ENCODE results near the gene GLP1R. TPM values are rescaled to one million over a fixed set of nuclear protein-coding genes. Genes with fewer than 3 reads are reported as not detected.

The GLP1R gene
- total RNA-seq, 1 experiment from 2014 or later, result not detected

DNA sequence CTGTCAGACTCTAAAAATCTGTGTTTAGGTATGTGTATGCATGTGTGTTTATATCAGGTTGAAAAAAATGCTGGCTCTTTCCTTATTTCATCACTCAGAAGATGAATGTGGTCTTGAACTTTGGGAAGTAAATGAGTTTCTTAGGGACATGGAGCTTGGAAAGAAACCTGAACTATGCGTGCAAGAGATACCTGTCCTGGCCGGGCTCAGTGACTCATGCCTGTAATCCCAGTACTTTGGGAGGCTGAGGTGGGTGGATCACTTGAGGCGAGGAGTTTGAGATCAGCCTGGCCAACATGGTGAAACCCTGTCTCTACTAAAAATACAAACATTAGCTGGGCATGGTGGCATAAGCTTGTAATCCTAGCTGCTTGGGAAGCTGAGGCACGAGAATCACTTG lies 4.4 kb upstream of the GLP1R start:
- no peak for DNase-seq (ENCODE audit: low read depth)

DNA sequence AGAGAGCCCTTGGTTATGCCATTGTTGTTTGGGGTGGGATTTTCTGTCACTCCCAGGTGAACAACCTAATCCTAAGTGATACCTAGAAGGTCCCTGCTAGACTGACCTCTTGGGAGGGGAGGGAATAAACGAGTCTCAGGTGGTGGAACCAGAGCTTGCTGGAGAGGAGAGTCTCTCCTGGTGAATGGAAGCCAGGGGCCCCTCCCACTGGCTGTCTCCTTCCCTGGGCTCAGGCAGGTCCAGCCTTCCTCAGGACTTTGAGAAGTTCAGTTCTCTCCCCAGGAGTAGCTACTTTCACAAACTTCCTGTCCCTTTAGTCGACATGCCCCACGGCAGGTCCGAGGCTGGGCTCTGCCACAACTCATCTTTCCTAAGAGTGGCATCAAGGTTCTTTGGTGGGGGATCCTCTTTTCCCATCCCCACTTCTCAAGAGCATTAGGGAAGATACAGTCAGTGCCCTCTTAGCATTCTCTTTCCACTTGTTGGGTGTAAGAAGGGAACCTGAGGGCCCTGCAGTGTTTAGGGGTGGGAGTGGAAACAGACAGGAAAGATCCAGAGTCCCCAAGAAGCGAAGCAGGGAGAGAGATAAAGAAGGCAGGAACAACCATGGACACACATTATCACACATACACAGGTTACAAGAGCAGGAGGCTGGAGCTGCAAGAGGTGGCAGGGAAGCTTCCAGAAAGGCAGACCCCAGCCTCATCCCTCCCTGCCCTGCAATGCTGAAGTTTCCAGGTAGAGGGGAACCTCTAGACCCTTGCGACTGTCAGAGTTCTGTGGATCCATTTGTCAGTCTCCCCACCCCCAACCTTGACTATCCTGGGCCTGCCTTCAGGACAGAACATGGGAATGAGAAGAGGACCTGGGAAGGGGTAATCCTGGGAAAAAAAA lies 900 bp upstream of the GLP1R start:
- DNase-seq (ENCODE audit: low read depth), result no peak

DNA sequence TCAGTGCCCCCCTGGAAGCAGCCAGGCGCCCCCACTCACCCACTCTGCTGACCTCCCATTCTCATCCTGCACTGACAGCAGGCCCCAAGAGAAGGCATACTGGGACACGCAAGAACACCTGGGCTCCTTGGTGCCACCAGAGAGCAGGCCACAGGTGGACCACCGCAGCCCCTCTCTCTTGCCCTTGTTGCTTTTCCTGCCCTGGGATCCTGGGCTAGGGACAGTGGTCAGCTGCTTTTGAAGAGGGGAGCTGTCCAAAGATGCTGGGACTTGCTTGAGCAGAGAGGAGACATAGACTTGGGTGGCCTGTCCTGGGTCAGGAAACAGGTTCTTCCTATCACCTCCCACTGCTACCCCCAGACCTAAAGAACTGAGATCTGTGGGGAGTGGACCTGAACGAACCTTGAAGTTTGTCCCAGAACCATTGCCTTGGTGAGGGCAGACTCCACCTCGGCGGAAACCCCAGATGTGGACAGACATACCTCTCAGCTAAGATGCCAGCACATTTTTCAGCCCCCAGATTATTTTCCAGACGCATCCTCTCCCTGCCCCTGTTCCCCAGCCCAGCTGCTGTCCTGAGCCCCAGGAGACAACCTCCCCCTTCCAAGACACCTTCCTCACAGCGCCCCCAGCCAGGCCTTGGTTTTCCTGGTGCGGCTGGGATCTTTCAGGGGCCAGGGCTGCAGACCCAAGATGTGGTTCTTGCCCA lies 1.1 kb downstream of the GLP1R start:
- DNase-seq (ENCODE audit: low read depth), result no peak

DNA sequence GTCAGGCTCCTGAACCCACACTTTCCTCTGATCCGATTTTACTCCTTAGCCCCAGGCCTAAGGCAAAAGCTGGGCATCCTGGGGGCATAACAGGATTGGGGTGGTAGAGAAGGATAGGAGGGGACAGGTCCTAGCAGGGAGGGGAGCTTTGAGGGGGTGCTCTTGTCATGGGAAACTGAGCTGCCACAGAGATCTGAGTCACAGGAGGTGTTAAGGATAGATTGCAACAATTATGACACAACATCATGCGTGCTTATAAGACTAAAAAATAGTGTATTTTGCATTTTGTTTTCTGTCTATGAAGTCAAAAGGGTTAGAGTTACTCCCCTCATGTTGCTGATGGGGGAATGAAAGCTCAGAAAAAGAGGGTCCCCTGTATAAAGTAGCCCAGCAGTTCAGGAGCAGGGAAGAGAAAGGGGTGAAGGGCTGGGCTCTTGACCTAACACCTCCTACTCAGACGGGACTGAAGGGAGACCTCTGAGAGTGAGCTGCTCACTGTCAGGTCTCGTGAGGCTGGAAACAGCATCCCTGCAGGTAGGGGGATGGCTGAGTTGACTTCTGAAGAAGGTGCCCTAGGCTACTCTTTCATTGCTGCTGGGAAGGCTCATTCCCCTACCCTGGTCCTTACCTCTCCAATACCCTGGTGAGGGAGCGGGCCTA lies 2.0 kb downstream of the GLP1R start:
- no peak for DNase-seq (ENCODE audit: low read depth)

DNA sequence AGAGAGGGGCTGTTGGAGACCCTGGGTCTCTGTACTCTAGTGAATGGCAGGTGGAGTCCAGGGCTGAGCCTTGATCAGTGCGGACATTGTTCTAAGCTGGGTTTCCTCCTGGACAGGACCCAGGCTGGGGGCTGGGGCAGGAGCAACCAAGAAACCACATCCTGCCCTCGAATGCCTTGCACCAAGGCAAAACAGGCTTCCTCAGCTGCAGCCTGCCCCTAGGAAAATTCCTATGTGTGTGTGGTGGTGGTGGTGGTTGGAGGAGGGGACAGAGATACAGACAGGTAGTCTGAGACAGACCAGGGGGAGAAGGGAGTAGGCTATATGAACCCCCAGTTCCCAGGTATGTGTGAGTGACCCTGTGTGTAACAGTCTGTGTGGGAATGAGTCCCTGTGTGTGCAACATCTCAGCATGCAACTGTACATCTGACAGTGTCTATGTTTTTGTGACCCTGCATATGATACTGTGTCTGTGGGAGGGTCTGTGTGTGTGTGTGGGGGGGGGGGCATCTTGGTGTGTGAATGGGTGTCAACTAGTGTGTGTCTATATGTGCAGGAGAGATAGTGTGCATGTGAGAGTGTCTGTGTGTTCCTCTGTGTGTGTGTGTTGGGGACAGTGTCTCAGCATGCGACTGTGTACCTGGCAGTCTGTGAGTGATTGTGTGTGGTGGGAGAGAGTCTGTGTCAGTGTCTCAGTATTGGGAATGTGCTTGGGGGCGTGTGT lies 3.0 kb downstream of the GLP1R start:
- DNase-seq (ENCODE audit: low read depth), result no peak

DNA sequence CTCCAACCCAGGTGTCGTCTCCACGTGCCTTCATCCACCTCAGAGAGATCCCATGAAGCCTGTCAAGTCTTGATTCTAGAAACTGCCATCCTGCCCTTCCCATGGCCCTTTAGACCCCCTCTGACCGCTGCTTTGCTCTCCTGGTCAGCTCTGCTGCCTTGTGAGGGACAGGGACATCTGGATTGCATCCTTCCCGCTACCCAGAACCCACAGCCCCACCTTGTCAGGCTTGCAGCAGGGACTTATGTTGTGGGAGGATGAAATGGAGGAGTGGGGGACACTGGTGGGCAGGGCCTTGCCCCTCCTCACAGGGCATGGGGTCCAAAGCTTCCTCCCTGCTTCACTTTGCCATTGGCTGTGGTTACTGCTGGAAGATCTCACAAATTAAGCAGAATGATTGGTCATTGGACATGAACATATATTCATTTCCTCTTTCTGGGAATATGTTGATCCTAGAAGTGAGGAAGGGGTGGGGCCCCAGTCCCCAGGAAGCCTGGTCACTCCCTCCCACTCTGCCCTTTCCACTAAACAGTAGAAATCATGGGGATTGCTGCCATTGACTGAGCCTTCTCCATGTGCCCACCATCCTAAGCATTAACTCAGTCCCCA lies 4.5 kb downstream of the GLP1R start:
- DNase-seq (ENCODE audit: low read depth), result no peak

DNA sequence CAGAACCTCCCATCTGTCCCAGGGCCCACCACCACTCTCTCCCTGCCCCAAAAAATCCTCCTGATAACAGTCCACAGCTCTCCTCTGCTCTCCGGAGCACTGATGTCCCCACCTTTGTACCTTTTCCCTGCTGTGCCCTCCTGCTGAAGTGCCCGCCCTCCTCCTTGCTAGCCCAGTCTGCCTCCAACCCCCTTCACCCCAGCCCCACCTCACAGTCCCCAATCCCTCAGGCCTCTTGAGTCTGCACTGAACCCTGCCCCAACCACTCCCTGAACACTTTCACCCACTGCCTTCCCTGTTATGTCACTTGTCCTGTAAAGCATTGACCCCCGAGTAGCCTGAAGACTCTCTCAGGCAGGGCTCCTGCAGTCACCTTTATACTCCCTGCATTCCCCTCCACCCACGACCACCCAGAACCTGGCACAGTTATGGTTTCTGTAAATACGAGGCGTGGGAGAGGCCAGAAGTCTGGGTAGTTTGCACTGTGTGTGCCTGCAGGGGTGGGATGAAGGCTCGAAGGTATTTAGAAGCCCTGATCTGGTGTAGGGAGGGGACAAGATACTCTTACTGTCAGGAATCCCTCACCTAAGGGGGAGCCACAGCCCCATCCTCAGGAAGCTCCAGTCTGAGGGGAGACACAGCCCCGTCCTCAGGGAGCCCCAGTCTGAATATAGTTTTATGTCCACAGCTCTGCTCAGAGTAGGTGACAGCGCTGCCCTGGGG lies 5.4 kb downstream of the GLP1R start:
- no peak for DNase-seq (ENCODE audit: low read depth)

DNA sequence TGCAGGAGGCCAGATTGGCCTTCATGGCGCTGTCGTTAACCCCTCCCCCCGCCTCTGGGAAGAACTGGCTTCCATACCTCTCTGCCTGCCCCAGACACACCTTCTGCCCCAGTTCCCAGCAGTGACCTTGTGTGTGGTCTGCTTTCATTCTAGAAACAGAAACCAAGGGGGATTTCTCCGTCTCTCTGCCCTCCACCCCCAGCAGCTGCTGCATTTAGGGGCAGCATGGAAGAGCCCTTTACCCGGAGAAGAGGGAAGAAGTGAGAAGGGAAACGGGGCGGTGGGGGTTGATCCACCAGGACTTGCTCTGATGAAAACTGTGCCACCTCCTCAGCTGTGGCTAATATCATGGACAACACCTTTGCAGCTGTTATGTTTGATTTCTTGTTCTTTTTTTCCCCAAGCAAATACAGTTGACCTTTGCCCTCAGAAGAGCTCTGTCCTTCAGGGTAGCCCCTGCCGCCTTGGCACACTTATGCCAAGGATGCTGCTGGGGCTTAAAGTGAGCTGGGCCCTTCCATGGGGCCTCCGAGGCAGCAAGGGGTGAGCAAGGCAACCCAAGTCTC lies 6.1 kb downstream of the GLP1R start:
- DNase-seq (ENCODE audit: low read depth), result no peak

DNA sequence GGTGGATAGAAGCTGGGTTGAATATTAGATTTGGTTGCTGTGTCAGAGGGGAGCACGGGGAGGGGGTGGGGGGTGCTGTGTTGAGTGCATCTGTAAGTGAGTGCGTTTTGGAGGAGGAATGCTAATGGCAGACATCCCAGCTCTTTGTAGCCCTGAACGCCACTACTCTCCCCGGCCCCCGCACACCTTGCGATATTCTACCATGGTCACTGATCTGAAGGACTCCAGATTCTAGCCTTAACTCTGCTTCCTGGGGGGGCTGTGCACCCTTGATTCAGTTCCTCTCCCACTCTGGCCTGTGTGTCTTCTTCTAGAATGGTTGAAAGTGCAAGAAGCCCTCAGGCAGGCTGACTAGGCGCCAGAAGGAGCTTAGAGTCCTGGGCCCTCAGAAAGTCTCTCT lies 7.1 kb downstream of the GLP1R start:
- no peak for DNase-seq (ENCODE audit: low read depth)

DNA sequence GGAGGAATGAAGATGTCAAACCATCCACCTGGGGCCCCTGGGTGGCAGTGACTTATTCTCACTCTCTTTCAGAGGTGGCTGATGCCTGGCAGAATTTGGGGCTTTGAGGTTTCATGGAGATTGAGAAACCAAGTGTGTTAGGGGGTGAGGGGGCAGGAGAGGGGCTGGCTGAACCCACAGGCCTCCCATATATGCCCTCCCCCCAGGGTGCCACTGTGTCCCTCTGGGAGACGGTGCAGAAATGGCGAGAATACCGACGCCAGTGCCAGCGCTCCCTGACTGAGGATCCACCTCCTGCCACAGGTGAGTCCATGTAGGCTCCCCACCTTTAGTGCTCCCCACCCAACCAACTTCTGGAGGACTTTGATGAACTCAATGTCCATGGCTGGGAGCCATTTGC lies 7.6 kb downstream of the GLP1R start:
- DNase-seq (ENCODE audit: low read depth), result no peak

DNA sequence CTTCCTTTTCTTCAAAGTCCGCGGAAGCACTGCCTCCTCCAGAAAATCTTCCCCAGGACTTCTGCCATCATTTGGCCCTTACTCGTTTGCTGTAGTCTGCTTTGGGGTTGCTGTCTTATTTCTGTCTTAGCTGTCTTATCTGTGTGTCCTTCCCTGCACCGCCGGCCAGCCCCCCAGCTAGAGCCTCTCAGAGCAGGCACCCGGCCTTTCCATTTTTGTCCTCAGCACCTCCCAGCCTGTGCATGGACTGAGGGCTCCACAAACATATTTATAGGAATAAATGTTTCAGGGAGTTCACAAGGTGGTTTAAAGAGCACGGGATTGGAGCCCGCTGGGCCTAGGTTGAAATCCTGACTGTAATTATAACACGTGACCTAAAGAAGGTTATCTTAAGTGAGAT lies 8.1 kb downstream of the GLP1R start:
- DNase-seq (ENCODE audit: low read depth), result no peak

DNA sequence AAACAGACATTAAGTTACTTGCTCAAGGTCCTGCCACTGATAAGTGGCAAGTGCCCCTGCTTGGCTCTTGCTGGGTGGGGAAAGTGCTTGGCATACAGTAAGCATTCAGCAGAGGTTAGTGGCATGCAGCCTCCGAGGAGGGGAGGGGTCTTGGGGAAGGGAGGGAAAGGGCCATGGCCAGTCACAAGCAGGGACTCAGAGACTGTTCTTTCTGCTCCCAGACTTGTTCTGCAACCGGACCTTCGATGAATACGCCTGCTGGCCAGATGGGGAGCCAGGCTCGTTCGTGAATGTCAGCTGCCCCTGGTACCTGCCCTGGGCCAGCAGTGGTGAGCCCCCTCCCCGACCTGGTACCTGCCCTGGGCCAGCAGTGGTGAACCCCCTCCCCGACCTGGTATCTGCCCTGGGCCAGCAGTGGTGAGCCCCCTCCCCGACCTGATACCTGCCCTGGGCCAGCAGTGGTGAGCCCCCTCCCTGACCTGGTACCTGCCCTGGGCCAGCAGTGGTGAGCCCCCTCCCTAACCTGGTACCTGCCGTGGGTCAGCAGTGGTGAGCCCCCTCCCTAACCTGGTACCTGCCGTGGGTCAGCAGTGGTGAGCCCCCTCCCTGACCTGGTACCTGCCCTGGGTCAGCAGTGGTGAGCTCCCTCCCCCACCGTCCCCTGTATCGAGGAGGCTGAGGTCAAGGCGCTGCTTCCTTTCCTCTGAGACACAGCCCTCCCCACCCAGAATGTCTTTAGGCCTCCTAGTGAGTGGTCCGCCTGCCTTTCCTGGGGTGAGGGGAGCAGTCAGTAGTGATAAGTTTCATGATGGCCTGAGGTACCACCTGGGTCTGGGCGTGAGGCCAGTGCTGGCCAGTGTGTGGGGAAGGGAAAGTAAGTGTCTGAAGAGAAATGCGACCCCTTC lies 8.9 kb downstream of the GLP1R start:
- no peak for DNase-seq (ENCODE audit: low read depth)

DNA sequence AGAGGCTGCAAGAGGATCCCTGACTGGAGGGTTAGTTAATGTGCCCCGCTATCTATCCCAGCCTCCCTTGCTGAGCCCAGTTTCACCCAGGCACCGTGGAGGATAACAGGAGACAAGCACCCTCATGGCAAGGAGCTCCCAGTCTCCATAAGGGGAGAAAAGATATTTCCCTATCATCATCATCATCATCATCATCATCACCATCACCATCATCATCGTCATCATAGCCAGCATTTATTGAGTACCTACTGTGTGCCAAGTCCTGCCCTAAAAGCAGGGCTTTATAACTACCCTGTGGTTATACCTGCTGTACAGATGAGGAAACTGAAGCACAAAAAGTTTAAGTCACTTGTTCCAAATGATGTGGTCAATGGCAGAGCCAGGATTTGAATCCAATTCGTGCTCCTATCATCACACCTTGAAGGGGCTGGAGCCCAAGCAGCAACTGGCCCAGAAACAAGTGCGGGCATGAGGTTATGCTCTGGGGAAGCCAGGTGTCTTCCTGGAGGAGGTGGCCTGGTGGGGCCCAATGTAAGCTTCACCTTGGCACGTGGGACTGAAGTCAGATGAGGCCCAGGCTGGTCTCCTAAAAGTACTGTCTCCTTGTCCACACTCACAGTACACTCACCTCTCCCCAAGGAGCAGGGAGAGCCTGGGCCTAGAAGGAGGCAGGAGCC lies 10.0 kb downstream of the GLP1R start:
- no peak for DNase-seq (ENCODE audit: low read depth)

DNA sequence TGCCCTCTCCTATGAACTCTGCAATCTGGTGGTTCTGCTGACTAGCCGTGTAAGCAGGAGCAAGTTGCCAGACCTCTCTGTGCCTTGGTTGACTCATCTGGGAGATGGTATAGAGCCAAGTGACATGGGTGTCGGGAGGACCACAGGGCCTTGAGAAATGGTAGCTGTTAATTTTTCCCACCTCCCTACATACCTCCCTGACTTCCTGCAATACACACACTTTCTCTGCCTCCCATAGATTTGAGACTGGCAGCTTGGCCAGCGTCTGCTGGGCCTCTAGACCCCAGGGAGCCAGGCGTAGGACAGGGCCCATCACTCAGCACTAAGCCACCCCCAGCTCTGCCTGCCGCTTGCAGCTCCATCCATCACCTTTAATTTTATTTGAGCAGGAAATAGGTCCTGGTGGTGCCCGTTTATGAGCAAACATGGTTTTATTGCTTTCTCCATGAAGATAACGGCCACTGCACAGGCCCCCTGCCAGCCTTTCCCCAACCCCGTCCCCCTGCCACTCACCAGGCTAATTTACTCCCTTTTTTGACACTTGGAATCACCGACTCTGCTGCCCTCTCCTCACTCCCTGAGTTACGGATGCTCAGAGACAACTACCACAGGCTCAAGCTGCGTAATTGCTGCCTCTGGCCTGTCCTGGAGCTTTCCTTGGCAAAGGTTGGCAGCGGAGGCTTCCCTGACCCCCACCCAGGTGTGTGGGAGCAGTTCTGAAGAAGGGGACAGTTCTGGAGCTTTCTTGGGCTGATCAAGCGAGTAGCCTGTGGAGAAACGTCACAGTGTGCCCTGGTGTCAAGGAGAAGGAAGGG lies 11.1 kb downstream of the GLP1R start:
- DNase-seq (ENCODE audit: low read depth), result no peak

DNA sequence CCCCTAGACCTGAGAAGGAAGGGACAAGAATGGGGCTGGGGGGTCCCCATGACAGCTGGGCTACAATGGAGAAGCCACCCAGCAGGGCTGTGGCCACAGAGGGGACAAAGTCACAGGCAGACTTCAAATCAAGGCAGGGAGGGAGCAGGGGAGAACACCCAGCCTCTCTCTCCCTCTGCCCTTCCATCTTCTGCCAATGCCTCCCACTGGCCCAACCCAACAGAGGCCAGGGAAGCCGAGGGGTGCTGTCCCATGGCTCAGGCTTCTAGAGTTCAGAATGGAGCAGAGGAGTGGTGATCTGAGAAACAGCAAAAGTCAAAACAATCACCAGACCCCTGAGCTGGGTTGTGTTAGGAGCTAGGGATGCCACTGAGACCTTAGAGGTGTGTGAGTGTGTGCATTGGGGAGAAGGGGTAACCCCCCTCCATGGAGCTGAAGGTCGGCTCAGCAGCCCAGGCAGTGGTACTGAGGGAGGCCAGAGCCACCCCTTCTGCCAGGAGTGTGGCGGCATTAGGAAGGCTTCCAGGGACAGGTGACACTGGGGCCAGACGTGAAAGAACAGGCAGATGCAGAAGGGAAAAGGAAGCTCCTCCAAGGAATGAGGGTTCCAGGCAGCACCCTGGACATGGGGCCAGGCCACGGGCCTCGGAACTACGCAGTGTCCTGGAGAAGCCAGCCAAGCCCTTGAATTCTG lies 12.0 kb downstream of the GLP1R start:
- DNase-seq (ENCODE audit: low read depth), result no peak

DNA sequence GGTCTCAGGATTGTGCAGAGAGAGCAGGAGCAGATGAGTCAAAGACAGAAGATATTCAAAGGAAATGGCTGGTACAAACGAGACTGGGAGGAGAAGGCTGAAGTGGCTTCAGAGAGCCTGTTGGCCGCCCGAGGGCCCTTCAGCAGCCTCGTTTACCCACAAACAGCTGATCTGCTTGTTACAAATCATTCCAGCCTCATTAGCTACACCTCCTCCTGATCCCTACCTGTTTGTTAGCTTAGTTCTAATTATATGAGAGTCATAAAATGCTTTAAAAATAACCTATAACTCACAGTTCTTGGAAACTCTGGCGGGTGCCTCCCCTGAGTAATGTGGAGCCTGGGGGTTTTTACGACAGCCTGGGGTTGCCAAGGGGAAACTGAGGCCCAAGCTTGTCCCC lies 12.6 kb downstream of the GLP1R start:
- DNase-seq (ENCODE audit: low read depth), result no peak

DNA sequence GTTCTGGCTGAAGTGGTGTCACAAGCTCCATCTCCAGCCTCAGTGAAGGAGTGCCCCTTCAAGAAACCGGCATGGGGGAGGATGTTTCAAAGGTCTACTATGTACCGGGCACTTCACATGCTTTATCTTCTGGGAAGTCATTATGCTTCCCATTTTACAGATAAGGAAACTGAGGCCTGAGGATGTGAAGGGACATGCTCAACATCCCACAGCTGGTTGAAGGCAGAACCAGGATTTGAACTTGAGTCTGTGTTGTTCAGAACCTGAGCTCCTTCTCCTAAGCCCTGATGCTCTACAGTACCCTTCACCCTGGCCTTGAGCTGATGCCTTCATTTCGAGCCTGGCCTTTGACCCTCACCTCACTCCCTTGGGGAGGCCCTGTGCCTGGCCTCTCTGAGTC lies 13.0 kb downstream of the GLP1R start:
- DNase-seq (ENCODE audit: low read depth), result no peak
